Endothelial cell of umbilical vein (primary cell): ENCODE data around the gene RNF135. TPM values are rescaled to one million over a fixed set of nuclear protein-coding genes. Genes with fewer than 3 reads are reported as not detected.

Experiments
- BruUV-seq: library from RNA; stranded (reverse); fragments of 400-500 nt; replicated peaks from 2 replicates; lab custom pipeline; 2021; lab: Mats Ljungman, UMichigan
- CTCF ChIA-PET: fragments of 300-600, 350-600 bp; sonication (Branson Sonifier 250); formaldehyde crosslinking; loops from one replicate; lab custom pipeline; 2021; ENCODE audit warnings: antibody characterized with exemption, inconsistent platforms; lab: Charles Lee
- POLR2A ChIA-PET: fragments of 300-600, 350-600 bp; sonication (Branson Sonifier 250); formaldehyde crosslinking; loops from one replicate; lab custom pipeline; 2021; ENCODE audit warnings: antibody characterized with exemption, inconsistent platforms; lab: Charles Lee
- DNase-seq: peaks from one replicate; pipeline ENCODE4 v3.0.0-alpha.2; 2011; ENCODE audit warnings: low read depth, low spot score
- FAIRE-seq: peaks from 2 replicates; lab custom pipeline; 2011; peaks lifted over from hg19 to GRCh38; lab: Jason Lieb, UNC
- H2AFZ ChIP-seq: 2 replicates; pipeline ENCODE4 v1.6.0; 2012; ENCODE audit warnings: low read depth, low read length, control low read depth, inconsistent platforms
- H3K27ac ChIP-seq: 2 replicates; pipeline ENCODE4 v1.5.1; 2011; ENCODE audit warnings: low read depth, mild to moderate bottlenecking, control low read depth, low read length, moderate library complexity; ENCODE audit not compliant: insufficient read depth
- H3K27me3 ChIP-seq, 2 experiments: 2 replicates each; pipeline versions ENCODE4 v1.6.0 to v1.6.1; 2011; ENCODE audit warnings: low read length in 2 of 2, mixed read lengths in 1 of 2; ENCODE audit not compliant: control insufficient read depth in 2 of 2, insufficient read depth in 2 of 2
- H3K36me3 ChIP-seq, 2 experiments: 2 replicates in 1 of 2; 3 replicates in 1 of 2; pipeline ENCODE4 v1.5.1; 2011; ENCODE audit warnings: low read length in 2 of 2, mild to moderate bottlenecking in 1 of 2, moderate library complexity in 1 of 2; ENCODE audit not compliant: control insufficient read depth in 2 of 2, insufficient read depth in 2 of 2; ENCODE audit errors: extremely low read depth in 1 of 2
- H3K4me1 ChIP-seq: 3 replicates; pipeline ENCODE4 v1.5.1; 2011; ENCODE audit warnings: mild to moderate bottlenecking, low read length; ENCODE audit not compliant: control insufficient read depth, insufficient read depth; ENCODE audit errors: extremely low read depth
- H3K4me2 ChIP-seq: 2 replicates; pipeline ENCODE4 v1.6.1; 2011; ENCODE audit warnings: low read length, control low read depth, mixed read lengths; ENCODE audit not compliant: insufficient read depth
- H3K4me3 ChIP-seq, 3 experiments: fragments of 200-600 bp in 1 of 3; sonication (generic), shearing (Covaris generic) in 1 of 3; replicated peaks in 1 of 3; 2 replicates each; pipeline ENCODE4 v1.5.1; 2011 to 2016; ENCODE audit warnings: control low read depth in 3 of 3, low read length in 3 of 3, mild to moderate bottlenecking in 2 of 3, inconsistent platforms in 1 of 3, low read depth in 1 of 3, moderate library complexity in 1 of 3; ENCODE audit not compliant: insufficient read depth in 1 of 3
- H3K79me2 ChIP-seq: 2 replicates; pipeline ENCODE4 v1.6.0; 2012; ENCODE audit warnings: low read length, inconsistent platforms; ENCODE audit not compliant: control insufficient read depth, insufficient read depth
- H3K9ac ChIP-seq: replicated peaks from 2 replicates; pipeline ENCODE3; 2011; ENCODE audit warnings: low read length, control low read depth; ENCODE audit not compliant: insufficient read depth; ENCODE audit errors: extremely low read depth
- H3K9me1 ChIP-seq: replicated peaks from 3 replicates; pipeline ENCODE4 v1.6.0; 2011; ENCODE audit warnings: mild to moderate bottlenecking, low read length; ENCODE audit not compliant: control insufficient read depth, insufficient read depth; ENCODE audit errors: extremely low read depth
- H3K9me3 ChIP-seq: replicated peaks from 2 replicates; pipeline ENCODE4 v1.5.1; 2012; ENCODE audit warnings: low read length, inconsistent platforms; ENCODE audit not compliant: control insufficient read depth, insufficient read depth
- H4K20me1 ChIP-seq: replicated peaks from 2 replicates; pipeline ENCODE3; 2011; ENCODE audit warnings: mild to moderate bottlenecking, low read length; ENCODE audit not compliant: control insufficient read depth, insufficient read depth; ENCODE audit errors: extremely low read depth
- CTCF ChIP-seq, 2 donors: IDR thresholded peaks; 1 replicate in 1 of 2; 2 replicates in 1 of 2; pipeline ENCODE4 v1.5.1; 2011; ENCODE audit warnings: low read length in 2 of 2, mild to moderate bottlenecking in 2 of 2, moderate library complexity in 2 of 2, control low read depth in 1 of 2, inconsistent platforms in 1 of 2, low read depth in 1 of 2; ENCODE audit not compliant: insufficient read depth in 1 of 2; ENCODE audit errors: extremely low read depth in 1 of 2
- EZH2 ChIP-seq: IDR thresholded peaks from 2 replicates; pipeline ENCODE4 v1.6.1; 2012; ENCODE audit warnings: borderline replicate concordance, low read depth, mild to moderate bottlenecking, moderate library complexity, low read length, inconsistent platforms; ENCODE audit not compliant: severe bottlenecking
- FOS ChIP-seq: IDR thresholded peaks from 2 replicates; pipeline ENCODE4 v1.6.1; 2011; ENCODE audit warnings: mild to moderate bottlenecking, low read length, moderate library complexity, borderline replicate concordance; ENCODE audit not compliant: insufficient read depth
- GATA2 ChIP-seq: IDR thresholded peaks from 2 replicates; pipeline ENCODE4 v1.7.0; 2011; ENCODE audit warnings: low read depth, mild to moderate bottlenecking, moderate library complexity, mixed read lengths, low read length; ENCODE audit not compliant: insufficient read length, insufficient read depth
- JUN ChIP-seq: IDR thresholded peaks from 2 replicates; pipeline ENCODE4 v1.6.1; 2011; ENCODE audit warnings: borderline replicate concordance, low read depth; ENCODE audit not compliant: insufficient read length, insufficient read depth
- MAX ChIP-seq: IDR thresholded peaks from 2 replicates; pipeline ENCODE4 v1.6.1; 2011; ENCODE audit not compliant: insufficient read depth, insufficient read length
- MYC ChIP-seq: IDR thresholded peaks from one replicate; pipeline ENCODE4 v1.6.1; 2011; ENCODE audit warnings: mild to moderate bottlenecking, low read depth, low read length
- POLR2A ChIP-seq: IDR thresholded peaks from 2 replicates; pipeline ENCODE4 v1.6.1; 2012; ENCODE audit warnings: low read depth, mild to moderate bottlenecking, control low read depth, low read length
- POLR2AphosphoS5 ChIP-seq: IDR thresholded peaks from 2 replicates; pipeline ENCODE4 v1.6.1; 2012; ENCODE audit warnings: low read depth, mild to moderate bottlenecking, control low read depth, low read length, moderate library complexity; ENCODE audit not compliant: insufficient read depth
- dilution Hi-C: fragments of 300-500 bp; cut with MboI; formaldehyde crosslinking; loops from one replicate; pipeline ENCODE4 v1.15.0; 2019; ENCODE audit warnings: low sequenced_read_pairs; ENCODE audit not compliant: extremely low pct_ligation_motif_present
- intact Hi-C: fragments of 100-400 bp; cut with micrococcal nuclease; formaldehyde crosslinking; loops from one replicate; pipeline ENCODE4 v1.10.0; 2022
- polyA plus RNA-seq, 4 experiments: library from polyadenylated mRNA; depleted of rRNA in 3 of 4; stranded (reverse) in 3 of 4; unstranded in 1 of 4; fragments of >200 nt; gene quantifications; 2 replicates each; pipeline versions ENCODE4 v1.2.1 to v1.2.3, GENCODE V29; 2011 to 2012; ENCODE audit warnings: missing spikeins in 1 of 4
- total RNA-seq: library from RNA; stranded (reverse); gene quantifications from 2 replicates; pipeline ENCODE4 v1.2.3, GENCODE V29; 2021

The RNF135 gene
- total and polyA plus RNA-seq, 2 donors (not counting 3 experiments of a cell fraction or from before 2014, with no cell fraction given), result 11.6 to 12.0 TPM

- intact Hi-C loops, result no loop called here
- ChIA-PET POLR2A (no interaction called here), CTCF (no interaction called here)
- H3K4me1 ChIP-seq, result no peaks in the 10 kb centered on the region
- H3K27ac ChIP-seq, result no peak overlapping the region
- H3K4me3 ChIP-seq, result no peak overlapping the region
- no peak for DNase-seq
- H3K27me3 ChIP-seq, result no peaks in the 10 kb centered on the region
- no peak for FAIRE-seq
- TF ChIP-seq CTCF (IDR thresholded peaks at IDR 0.05; ENCODE audit: extremely low read depth in 1 of 2, insufficient read depth in 1 of 2, low read depth in 1 of 2, low read length in 2 of 2), result no peak
- no peak for TF ChIP-seq FOS
- TF ChIP-seq JUN, result no peak
- no peak for TF ChIP-seq GATA2
- TF ChIP-seq EZH2, result no peak
- TF ChIP-seq POLR2AphosphoS5, result no peak
- TF ChIP-seq POLR2A, result no peak
- no peak for TF ChIP-seq MAX
- no peak for TF ChIP-seq MYC
- dilution Hi-C loops, result no loop called here
- no peaks in the 10 kb centered on the region for H3K79me2 ChIP-seq
- H3K9ac ChIP-seq, result no peak overlapping the region
- H3K9me1 ChIP-seq, result no peaks in the 10 kb centered on the region
- H3K4me2 ChIP-seq, result no peak overlapping the region
- peaks cover 0 to 5% of the 10 kb centered on the region in 2 experiments for H3K36me3 ChIP-seq
- BruUV-seq, result no TSS peak
- H2AFZ ChIP-seq, result no peak overlapping the region
- no peaks in the 10 kb centered on the region for H4K20me1 ChIP-seq
- H3K9me3 ChIP-seq, result no peaks in the 10 kb centered on the region
Observed at GRCh38 chr17:30982855-30983254, 12.0 kb downstream of the RNF135 start.
